Stimulated activated CD4-positive, alpha-beta T cell treated with anti-CD3 and anti-CD28 coated beads, Interleukin-15, amount 100 ng/mL, for 48 hours (primary cell): ENCODE measurements around the gene ZNF669.
"Not testable (repeated sequence)": the region's sequence is repeated elsewhere in the genome, so short reads cannot be mapped to it uniquely, and the experiment has no call there.

Experiments used
- DNase-seq, 2 donors: peaks; one replicate each; pipeline ENCODE4 v3.0.0-alpha.2; 2020; ENCODE audit warnings: low read depth in 2 of 2

The ZNF669 gene

GRCh38 chr1:247103859-247104591, at the start of gene ZNF669:
Gene ZNF669, minus strand, starts transcription at chr1:247104356. Its CDS starts 157 bp downstream, at chr1:247104199.
- peak; percentile 89 to 92 for DNase-seq

- DNase-seq = no peak
These were observed 43.6 kb upstream of the ZNF669 start for GRCh38 chr1:247147781-247148180.

- not testable (repeated sequence) for DNase-seq
These were observed 43.0 kb upstream of the ZNF669 start for GRCh38 chr1:247147120-247147519.

- DNase-seq = no peak
These were observed 42.5 kb upstream of the ZNF669 start for GRCh38 chr1:247146671-247147070.

- no peak for DNase-seq
These were observed 41.1 kb upstream of the ZNF669 start for GRCh38 chr1:247145279-247145678.

GRCh38 chr1:247139557-247139956, 35.4 kb upstream of the ZNF669 start:
- DNase-seq = not testable (repeated sequence)

GRCh38 chr1:247131236-247131635, 27.1 kb upstream of the ZNF669 start:
- DNase-seq = no peak

GRCh38 chr1:247127519-247128282, 23.5 kb upstream of the ZNF669 start:
- DNase-seq = not testable (repeated sequence)

- not testable (repeated sequence) for DNase-seq
These were observed 22.4 kb upstream of the ZNF669 start for GRCh38 chr1:247126601-247127000.

GRCh38 chr1:247126166-247126565, 22.0 kb upstream of the ZNF669 start:
- DNase-seq = not testable (repeated sequence)

- DNase-seq = no peak
These were observed 17.2 kb upstream of the ZNF669 start for GRCh38 chr1:247121382-247121781.

GRCh38 chr1:247120408-247120668, 16.2 kb upstream of the ZNF669 start:
- DNase-seq = not testable (repeated sequence)

GRCh38 chr1:247119600-247120407, 15.6 kb upstream of the ZNF669 start:
- DNase-seq = no peak

GRCh38 chr1:247118946-247119446, 14.8 kb upstream of the ZNF669 start:
- DNase-seq = peak; percentile 25 to 41

- DNase-seq = no peak
These were observed 11.4 kb upstream of the ZNF669 start for GRCh38 chr1:247115545-247115944.

GRCh38 chr1:247115141-247115510, 11.0 kb upstream of the ZNF669 start:
- no peak for DNase-seq

GRCh38 chr1:247114351-247115140, 10.4 kb upstream of the ZNF669 start:
- DNase-seq = no peak

GRCh38 chr1:247113733-247114271, 9.6 kb upstream of the ZNF669 start:
- DNase-seq = no peak

- no peak for DNase-seq
These were observed 8.9 kb upstream of the ZNF669 start for GRCh38 chr1:247113094-247113497.

- no peak for DNase-seq
These were observed 8.3 kb upstream of the ZNF669 start for GRCh38 chr1:247112479-247112781.

- no peak for DNase-seq
These were observed 7.7 kb upstream of the ZNF669 start for GRCh38 chr1:247111700-247112478.
